ENCODE data around the gene LMBRD1. TPM values are rescaled to one million over a fixed set of nuclear protein-coding genes. Genes with fewer than 3 reads are reported as not detected.

Gene LMBRD1
- total RNA-seq, 2 experiments from 2014 or later, result 12.7 to 16.3 TPM

GRCh38 chr6:69758214-69758613 is 38.6 kb downstream of the LMBRD1 start:
- no peak overlapping the region for H2AFZ ChIP-seq (ENCODE audit: low read length)
- peaks cover 8% of the 10 kb centered on the region; the same call in 1 of the 2 replicates for H3K36me3 ChIP-seq (ENCODE audit: insufficient read depth, low read length)
- H3K4me3 ChIP-seq (ENCODE audit: low read depth, low read length, poor library complexity, severe bottlenecking), result no peak overlapping the region
- TF ChIP-seq EZH2phosphoT487 (IDR thresholded peaks at IDR 0.05; ENCODE audit: borderline replicate concordance, low read depth, low read length) (no peak), CTCF (conservative IDR thresholded peaks at IDR 0.05; ENCODE audit: low read length) (no peak)
- CTCF ChIA-PET (ENCODE audit: unreplicated experiment), result no interaction called here
- H3K9me3 ChIP-seq (ENCODE audit: low read length), result no peaks in the 10 kb centered on the region; the same call in 1 of the 2 replicates
- peaks cover 18% of the 10 kb centered on the region; the same call in 1 of the 2 replicates for H3K79me2 ChIP-seq (ENCODE audit: insufficient read depth, low read depth, low read length)
- H4K20me1 ChIP-seq (ENCODE audit: insufficient read depth, low read length), result no peaks in the 10 kb centered on the region
- no peaks in the 10 kb centered on the region for H3K9me2 ChIP-seq (ENCODE audit: insufficient read depth, low read length)
- no peak overlapping the region for H3K4me2 ChIP-seq (ENCODE audit: low read length)
- no peak overlapping the region for H3K27ac ChIP-seq (ENCODE audit: low read depth, low read length, poor library complexity, severe bottlenecking)
- BruUV-seq (replicated peaks), result no TSS peak
- intact Hi-C loops (cut with micrococcal nuclease; ENCODE audit: unreplicated experiment), result no loop called here
- no peak for DNase-seq (ENCODE audit: low spot score)
- peaks cover 5% of the 10 kb centered on the region for H3K4me1 ChIP-seq (ENCODE audit: insufficient read depth, low read length, poor library complexity, severe bottlenecking)
- POLR2A ChIA-PET, result interaction anchor here (0.6 kb wide), 1 partner anchor 161 kb away, joined by 3 read pairs; no protein-coding TSS in a partner anchor

- Histone ChIP-seq H3K4me2 (ENCODE audit: low read length) (no peak overlapping the region), H3K79me2 (ENCODE audit: insufficient read depth, low read depth, low read length) (peaks cover 18% of the 10 kb centered on the region; the same call in 1 of the 2 replicates), H3K9me2 (ENCODE audit: insufficient read depth, low read length) (no peaks in the 10 kb centered on the region), H2AFZ (ENCODE audit: low read length) (no peak overlapping the region), H3K9me3 (ENCODE audit: low read length) (no peaks in the 10 kb centered on the region; the same call in 1 of the 2 replicates), H3K27ac (ENCODE audit: low read depth, low read length, poor library complexity, severe bottlenecking) (no peak overlapping the region), H3K4me3 (ENCODE audit: low read depth, low read length, poor library complexity, severe bottlenecking) (no peak overlapping the region), H3K36me3 (ENCODE audit: insufficient read depth, low read length) (peaks cover 8% of the 10 kb centered on the region; the same call in 1 of the 2 replicates), H3K4me1 (ENCODE audit: insufficient read depth, low read length, poor library complexity, severe bottlenecking) (peaks cover 5% of the 10 kb centered on the region), H4K20me1 (ENCODE audit: insufficient read depth, low read length) (no peaks in the 10 kb centered on the region)
- POLR2A ChIA-PET, result no interaction called here
- CTCF ChIA-PET (ENCODE audit: unreplicated experiment), result no interaction called here
- no peak for DNase-seq (ENCODE audit: low spot score)
- TF ChIP-seq EZH2phosphoT487 (IDR thresholded peaks at IDR 0.05; ENCODE audit: borderline replicate concordance, low read depth, low read length) (no peak), CTCF (conservative IDR thresholded peaks at IDR 0.05; ENCODE audit: low read length) (no peak)
- intact Hi-C loops (cut with micrococcal nuclease; ENCODE audit: unreplicated experiment), result no loop called here
- BruUV-seq (replicated peaks), result no TSS peak
Observed at GRCh38 chr6:69756907-69757306, 39.9 kb downstream of the LMBRD1 start.

GRCh38 chr6:69756366-69756765 is 40.4 kb downstream of the LMBRD1 start:
- Histone ChIP-seq H3K4me1 (ENCODE audit: insufficient read depth, low read length, poor library complexity, severe bottlenecking) (peaks cover 5% of the 10 kb centered on the region), H2AFZ (ENCODE audit: low read length) (no peak overlapping the region), H3K79me2 (ENCODE audit: insufficient read depth, low read depth, low read length) (peaks cover 18% of the 10 kb centered on the region; the same call in 1 of the 2 replicates), H4K20me1 (ENCODE audit: insufficient read depth, low read length) (no peaks in the 10 kb centered on the region), H3K4me3 (ENCODE audit: low read depth, low read length, poor library complexity, severe bottlenecking) (no peak overlapping the region), H3K36me3 (ENCODE audit: insufficient read depth, low read length) (peaks cover 8% of the 10 kb centered on the region; the same call in 1 of the 2 replicates), H3K27ac (ENCODE audit: low read depth, low read length, poor library complexity, severe bottlenecking) (no peak overlapping the region), H3K9me2 (ENCODE audit: insufficient read depth, low read length) (no peaks in the 10 kb centered on the region), H3K4me2 (ENCODE audit: low read length) (no peak overlapping the region), H3K9me3 (ENCODE audit: low read length) (no peaks in the 10 kb centered on the region; the same call in 1 of the 2 replicates)
- CTCF ChIA-PET (ENCODE audit: unreplicated experiment), result no interaction called here
- POLR2A ChIA-PET, result no interaction called here
- intact Hi-C loops (cut with micrococcal nuclease; ENCODE audit: unreplicated experiment), result no loop called here
- BruUV-seq (replicated peaks), result no TSS peak
- no peak for DNase-seq (ENCODE audit: low spot score)
- TF ChIP-seq CTCF (conservative IDR thresholded peaks at IDR 0.05; ENCODE audit: low read length), result no peak
- TF ChIP-seq EZH2phosphoT487 (IDR thresholded peaks at IDR 0.05; ENCODE audit: borderline replicate concordance, low read depth, low read length), result no peak

Data from OCI-LY7 (cell line).